NCI-H2227 (cell line): ENCODE measurements around the gene NR2F1.

Experiments
- DNase-seq: peaks from one replicate; lab custom pipeline; 2025; ENCODE audit not compliant: unreplicated experiment; lab: John Stamatoyannopoulos, UW

The NR2F1 gene

GRCh38 chr5:93635991-93636390 is 53.0 kb downstream of the NR2F1 start:
- DNase-seq: no peak

GRCh38 chr5:93636837-93637236 is 53.8 kb downstream of the NR2F1 start:
- no peak for DNase-seq

DNA sequence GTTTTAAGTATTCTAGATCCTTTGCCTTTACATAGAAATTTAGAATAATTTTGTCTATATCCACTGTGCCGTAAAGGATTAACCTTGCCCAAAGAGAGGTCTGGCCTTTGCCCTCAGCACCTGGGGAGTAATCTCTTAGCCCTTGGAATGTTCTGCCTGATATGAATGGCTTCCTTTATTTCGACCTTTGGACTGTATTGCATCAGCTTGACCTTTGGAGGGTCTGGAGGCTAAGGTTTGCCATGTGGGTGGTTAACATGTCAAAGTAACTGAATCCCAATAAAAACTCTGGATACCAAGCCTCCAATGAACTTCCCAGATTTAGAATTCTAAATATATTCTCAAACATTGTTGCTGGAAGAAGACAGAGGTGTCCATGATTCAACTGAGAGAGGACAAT is 54.7 kb downstream of the NR2F1 start:
- no peak for DNase-seq

DNA sequence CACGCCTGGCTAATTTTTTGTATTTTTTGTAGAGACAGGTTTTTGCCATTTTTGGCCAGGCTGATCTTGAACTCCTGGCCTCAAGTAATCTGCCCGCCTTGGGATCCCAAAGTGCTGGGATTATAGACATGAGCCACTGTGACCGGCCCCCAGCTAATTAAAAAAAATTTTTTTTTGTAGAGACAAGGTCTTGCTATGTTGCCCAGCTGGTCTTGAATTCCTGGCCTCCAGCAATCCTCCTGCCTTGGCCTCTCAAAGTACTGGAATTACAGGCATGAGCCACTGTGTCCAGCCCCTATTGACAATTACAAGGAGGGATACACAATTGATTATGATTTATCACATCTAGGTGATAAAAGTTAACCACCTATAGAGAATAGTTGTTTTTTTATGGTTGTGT is 59.5 kb downstream of the NR2F1 start:
- no peak for DNase-seq
